ENCODE results near the gene HNRNPDL. TPM values are rescaled to one million over a fixed set of nuclear protein-coding genes. Genes with fewer than 3 reads are reported as not detected.

The HNRNPDL gene
- total RNA-seq, 1 donor = 143 TPM

GRCh38 chr4:82469791-82470345 lies 39.6 kb upstream of the HNRNPDL start:
- no peaks in the 10 kb centered on the region for H3K79me2 ChIP-seq (ENCODE audit: insufficient read depth, low read length)
- H3K4me2 ChIP-seq (ENCODE audit: insufficient read depth, low read length) = no peak overlapping the region
- no peaks in the 10 kb centered on the region for H3K9me3 ChIP-seq (ENCODE audit: low read depth, low read length)
- no peaks in the 10 kb centered on the region for H3K27me3 ChIP-seq (ENCODE audit: insufficient read depth, low read length)
- no peaks in the 10 kb centered on the region for H3K36me3 ChIP-seq (ENCODE audit: insufficient read depth, low read length)
- peaks cover 6% of the 10 kb centered on the region for H3K4me1 ChIP-seq (ENCODE audit: insufficient read depth, low read length)
- TF ChIP-seq CTCF (IDR thresholded peaks at IDR 0.05; ENCODE audit: extremely low read depth, low read depth, low read length) = no peak
- peak; percentile 54 for DNase-seq (ENCODE audit: insufficient read length, low spot score, missing footprints)
- no peak overlapping the region for H3K4me3 ChIP-seq (ENCODE audit: insufficient read depth, low read length)
- no peak overlapping the region for H3K27ac ChIP-seq (ENCODE audit: low read depth, low read length)
- H2AFZ ChIP-seq (ENCODE audit: low read length) = no peak overlapping the region
- H4K20me1 ChIP-seq (ENCODE audit: insufficient read depth, low read length) = no peaks in the 10 kb centered on the region

DNA sequence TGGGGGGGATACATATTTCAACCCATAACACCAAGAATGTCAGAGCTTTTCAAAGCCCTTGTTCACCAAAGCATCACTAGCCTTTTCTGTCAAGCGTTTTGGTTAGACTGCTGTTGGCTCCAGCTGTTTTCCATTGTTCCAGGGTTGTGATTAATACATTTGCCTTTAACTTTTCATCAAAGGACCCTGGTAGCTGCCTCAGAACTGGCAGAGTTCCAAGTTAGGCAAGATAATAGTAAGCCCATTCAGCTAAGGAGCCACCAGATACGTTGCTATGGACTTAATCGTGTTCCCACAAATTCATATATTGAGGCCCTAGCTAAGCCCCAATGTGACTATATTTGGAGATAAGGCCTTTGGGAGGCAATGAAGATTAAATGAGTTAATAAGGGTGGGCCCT lies 37.2 kb upstream of the HNRNPDL start:
- H3K9me3 ChIP-seq (ENCODE audit: low read depth, low read length) = no peaks in the 10 kb centered on the region
- H3K4me2 ChIP-seq (ENCODE audit: insufficient read depth, low read length) = no peak overlapping the region
- H2AFZ ChIP-seq (ENCODE audit: low read length) = no peak overlapping the region
- H3K36me3 ChIP-seq (ENCODE audit: insufficient read depth, low read length) = peaks cover 6% of the 10 kb centered on the region
- no peaks in the 10 kb centered on the region for H3K27me3 ChIP-seq (ENCODE audit: insufficient read depth, low read length)
- H4K20me1 ChIP-seq (ENCODE audit: insufficient read depth, low read length) = no peaks in the 10 kb centered on the region
- H3K79me2 ChIP-seq (ENCODE audit: insufficient read depth, low read length) = no peaks in the 10 kb centered on the region
- H3K27ac ChIP-seq (ENCODE audit: low read depth, low read length) = no peak overlapping the region
- H3K4me3 ChIP-seq (ENCODE audit: insufficient read depth, low read length) = no peak overlapping the region
- peaks cover 10% of the 10 kb centered on the region for H3K4me1 ChIP-seq (ENCODE audit: insufficient read depth, low read length)
- no peak for DNase-seq (ENCODE audit: insufficient read length, low spot score, missing footprints)
- no peak for TF ChIP-seq CTCF (IDR thresholded peaks at IDR 0.05; ENCODE audit: extremely low read depth, low read depth, low read length)

DNA sequence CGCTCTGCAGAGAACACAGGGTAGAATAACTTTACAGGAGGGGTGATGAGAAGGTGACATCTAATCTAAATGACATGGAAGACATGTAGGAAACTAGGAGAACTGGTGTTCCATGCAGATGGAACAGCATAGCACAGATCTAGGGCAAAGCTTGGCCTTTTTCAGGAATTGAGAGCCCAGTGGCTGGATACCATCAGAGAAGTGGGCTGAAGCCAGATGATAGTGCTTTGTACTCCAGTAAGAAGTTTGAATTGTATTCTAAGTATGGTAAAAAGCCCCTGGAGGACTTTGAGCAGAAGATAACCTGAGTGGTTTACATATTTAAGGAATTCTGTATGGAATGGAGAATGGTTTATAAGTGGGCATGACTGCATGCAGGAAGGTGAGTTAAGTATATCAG lies 33.0 kb upstream of the HNRNPDL start:
- Histone ChIP-seq H3K4me2 (ENCODE audit: insufficient read depth, low read length) (no peak overlapping the region), H3K36me3 (ENCODE audit: insufficient read depth, low read length) (peaks cover 15% of the 10 kb centered on the region)
- no peak for TF ChIP-seq CTCF (IDR thresholded peaks at IDR 0.05; ENCODE audit: extremely low read depth, low read depth, low read length)

DNA sequence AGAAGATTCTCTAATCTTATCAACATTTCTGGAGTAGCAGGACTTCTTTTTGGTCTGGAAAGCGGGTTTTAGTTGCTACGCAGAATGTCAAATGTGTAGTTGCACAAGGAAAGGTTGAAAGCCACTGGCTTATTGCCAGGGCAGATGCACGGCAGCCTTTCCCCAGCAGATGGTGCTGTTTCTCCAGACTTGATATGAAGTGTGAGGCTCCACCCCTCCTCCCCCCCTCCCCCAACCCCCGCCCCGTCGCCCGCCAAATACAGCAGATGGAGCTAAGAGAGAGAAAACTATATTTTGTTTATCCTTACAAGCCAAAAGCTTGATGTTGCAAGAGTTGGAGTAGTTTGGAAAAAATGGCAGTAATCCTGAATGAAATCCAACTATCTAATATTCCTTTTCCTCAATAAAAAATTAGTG lies 32.2 kb upstream of the HNRNPDL start:
- TF ChIP-seq CTCF (IDR thresholded peaks at IDR 0.05; ENCODE audit: extremely low read depth, low read depth, low read length) = peak; percentile 67
- Histone ChIP-seq H3K9me3 (ENCODE audit: low read depth, low read length) (no peaks in the 10 kb centered on the region), H4K20me1 (ENCODE audit: insufficient read depth, low read length) (no peaks in the 10 kb centered on the region), H3K27me3 (ENCODE audit: insufficient read depth, low read length) (no peaks in the 10 kb centered on the region), H3K4me1 (ENCODE audit: insufficient read depth, low read length) (peaks cover 4% of the 10 kb centered on the region), H3K79me2 (ENCODE audit: insufficient read depth, low read length) (no peaks in the 10 kb centered on the region), H3K36me3 (ENCODE audit: insufficient read depth, low read length) (peaks cover 15% of the 10 kb centered on the region), H3K27ac (ENCODE audit: low read depth, low read length) (no peak overlapping the region), H3K4me3 (ENCODE audit: insufficient read depth, low read length) (no peak overlapping the region), H3K4me2 (ENCODE audit: insufficient read depth, low read length) (peak overlapping the region; percentile 41), H2AFZ (ENCODE audit: low read length) (peak overlapping the region; percentile 42)
- DNase-seq (ENCODE audit: insufficient read length, low spot score, missing footprints) = peak; percentile 89

More for the DNA sequence above, 33.0 kb upstream of the HNRNPDL start:
- Histone ChIP-seq H3K4me1 (ENCODE audit: insufficient read depth, low read length) (peaks cover 4% of the 10 kb centered on the region), H3K27ac (ENCODE audit: low read depth, low read length) (no peak overlapping the region), H3K27me3 (ENCODE audit: insufficient read depth, low read length) (no peaks in the 10 kb centered on the region), H4K20me1 (ENCODE audit: insufficient read depth, low read length) (no peaks in the 10 kb centered on the region), H3K79me2 (ENCODE audit: insufficient read depth, low read length) (no peaks in the 10 kb centered on the region), H2AFZ (ENCODE audit: low read length) (no peak overlapping the region), H3K9me3 (ENCODE audit: low read depth, low read length) (no peaks in the 10 kb centered on the region), H3K4me3 (ENCODE audit: insufficient read depth, low read length) (no peak overlapping the region)
- DNase-seq (ENCODE audit: insufficient read length, low spot score, missing footprints) = no peak
